ENCODE measurements around the gene OR10V1.
A peak's percentile ranks its signal among the peaks of the same experiment; 100 is the strongest.

The OR10V1 gene

DNA sequence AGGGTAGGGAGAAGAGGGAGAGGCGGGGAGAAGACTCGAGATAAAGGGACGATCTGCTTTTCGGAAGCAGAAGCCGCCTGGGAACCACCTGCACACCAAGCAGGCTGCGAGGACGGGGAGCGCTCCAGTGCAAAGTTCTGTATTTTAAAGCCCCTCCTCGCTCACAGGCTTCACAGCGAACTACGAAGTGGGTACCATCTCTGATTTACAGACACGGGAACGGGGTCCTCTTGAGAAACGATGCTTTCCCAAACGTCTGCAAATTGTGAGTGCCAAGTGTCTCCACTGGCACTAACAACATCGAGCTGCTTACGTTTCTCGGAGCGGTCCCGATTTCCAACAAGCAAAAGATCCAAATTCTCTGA is 40.8 kb upstream of the OR10V1 start:
- Histone ChIP-seq H3K9me3 (ENCODE audit: control insufficient read depth in 2 of 2, low read length in 2 of 2) (no peaks in the 10 kb centered on the region), H3K27ac (ENCODE audit: low read depth in 2 of 2, low read length in 2 of 2) (peak overlapping the region; percentile 91 to 95), H3K4me3 (ENCODE audit: low read length in 2 of 2) (peak overlapping the region; percentile 76 to 89), H3K4me1 (ENCODE audit: control insufficient read depth in 2 of 2, insufficient read depth in 2 of 2, low read length in 2 of 2) (peaks cover 14 to 27% of the 10 kb centered on the region in 2 donors), H3K9ac (ENCODE audit: low read depth in 1 of 2, low read length in 2 of 2) (peak overlapping the region; percentile 88 to 91), H3K27me3 (ENCODE audit: control insufficient read depth in 2 of 2, insufficient read depth in 2 of 2, low read length in 2 of 2) (no peaks in the 10 kb centered on the region), H3K36me3 (ENCODE audit: control insufficient read depth in 2 of 2, insufficient read depth in 2 of 2, low read length in 2 of 2) (no peaks in the 10 kb centered on the region)

DNA sequence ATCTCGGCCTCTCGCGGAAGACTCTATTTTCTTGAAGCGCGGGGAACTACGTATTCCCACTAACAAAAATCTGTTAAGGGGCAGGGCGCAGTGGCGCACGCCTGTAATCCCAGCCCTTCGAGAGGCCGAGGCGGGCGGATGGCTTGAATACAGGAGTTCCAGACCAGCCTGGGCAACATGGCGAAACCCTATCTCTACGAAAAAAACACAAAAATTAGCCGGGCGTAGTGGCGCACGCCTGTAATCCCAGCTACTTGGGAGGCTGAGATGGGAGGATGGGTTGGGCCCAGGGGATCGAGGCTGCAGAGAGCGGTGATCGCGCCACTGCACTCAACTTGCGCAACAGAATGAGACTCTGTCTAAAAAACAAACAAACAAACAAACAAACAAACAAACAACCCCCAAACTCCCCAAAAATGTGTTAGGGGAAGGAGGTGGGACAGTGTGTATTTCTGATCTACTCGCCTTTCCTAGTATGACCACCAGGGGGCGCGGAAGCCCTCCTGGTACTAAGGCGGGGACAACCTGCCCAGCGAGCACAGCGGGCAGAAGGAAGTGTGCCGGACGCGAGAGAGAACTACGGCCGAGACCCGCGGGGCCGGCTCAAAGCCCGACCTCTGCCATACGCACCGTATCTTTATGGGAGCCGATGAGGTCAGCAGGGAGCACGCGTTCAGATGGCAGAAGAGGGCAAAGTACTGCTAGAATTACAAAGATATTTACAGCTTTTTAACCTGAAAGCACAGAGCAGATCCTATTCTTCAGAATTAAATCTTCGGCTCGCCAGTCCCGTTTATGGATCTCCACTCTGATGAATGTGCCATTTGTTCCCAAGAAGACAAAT is 40.2 kb upstream of the OR10V1 start:
- peak overlapping the region; percentile 88 to 91 for H3K9ac ChIP-seq (ENCODE audit: low read depth in 1 of 2, low read length in 2 of 2)
- H3K27ac ChIP-seq (ENCODE audit: low read depth in 2 of 2, low read length in 2 of 2): peak overlapping the region; percentile 91 to 95
- peak overlapping the region; percentile 76 to 89 for H3K4me3 ChIP-seq (ENCODE audit: low read length in 2 of 2)
- H3K36me3 ChIP-seq (ENCODE audit: control insufficient read depth in 2 of 2, insufficient read depth in 2 of 2, low read length in 2 of 2): no peaks in the 10 kb centered on the region
- no peaks in the 10 kb centered on the region for H3K9me3 ChIP-seq (ENCODE audit: control insufficient read depth in 2 of 2, low read length in 2 of 2)
- H3K27me3 ChIP-seq (ENCODE audit: control insufficient read depth in 2 of 2, insufficient read depth in 2 of 2, low read length in 2 of 2): no peaks in the 10 kb centered on the region
- peaks cover 14 to 27% of the 10 kb centered on the region in 2 donors for H3K4me1 ChIP-seq (ENCODE audit: control insufficient read depth in 2 of 2, insufficient read depth in 2 of 2, low read length in 2 of 2)

DNA sequence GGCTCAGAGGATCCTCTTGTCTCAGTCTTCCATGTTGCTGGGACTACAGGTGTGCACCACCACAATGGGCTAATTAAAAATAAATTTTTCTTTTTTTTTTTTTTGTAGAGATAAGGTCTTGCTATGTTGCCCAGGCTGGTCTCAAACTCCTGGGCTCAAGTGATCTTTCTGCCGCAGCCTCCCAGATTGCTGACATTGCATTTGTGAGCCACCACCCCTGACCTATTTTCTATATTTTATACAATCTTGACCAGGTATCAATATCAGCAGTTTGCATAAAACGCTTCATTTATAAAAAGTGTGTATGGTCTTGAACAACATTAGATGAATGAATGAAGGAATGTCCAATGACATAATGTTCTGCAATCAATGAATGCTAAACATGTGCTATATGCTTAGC is 32.5 kb upstream of the OR10V1 start:
- Histone ChIP-seq H3K9ac (ENCODE audit: low read depth in 1 of 2, low read length in 2 of 2) (no peak overlapping the region), H3K4me3 (ENCODE audit: low read length in 2 of 2) (no peak overlapping the region), H3K36me3 (ENCODE audit: control insufficient read depth in 2 of 2, insufficient read depth in 2 of 2, low read length in 2 of 2) (no peaks in the 10 kb centered on the region), H3K9me3 (ENCODE audit: control insufficient read depth in 2 of 2, low read length in 2 of 2) (no peaks in the 10 kb centered on the region), H3K27me3 (ENCODE audit: control insufficient read depth in 2 of 2, insufficient read depth in 2 of 2, low read length in 2 of 2) (no peaks in the 10 kb centered on the region), H3K4me1 (ENCODE audit: control insufficient read depth in 2 of 2, insufficient read depth in 2 of 2, low read length in 2 of 2) (no peaks in the 10 kb centered on the region), H3K27ac (ENCODE audit: low read depth in 2 of 2, low read length in 2 of 2) (no peak overlapping the region)

DNA sequence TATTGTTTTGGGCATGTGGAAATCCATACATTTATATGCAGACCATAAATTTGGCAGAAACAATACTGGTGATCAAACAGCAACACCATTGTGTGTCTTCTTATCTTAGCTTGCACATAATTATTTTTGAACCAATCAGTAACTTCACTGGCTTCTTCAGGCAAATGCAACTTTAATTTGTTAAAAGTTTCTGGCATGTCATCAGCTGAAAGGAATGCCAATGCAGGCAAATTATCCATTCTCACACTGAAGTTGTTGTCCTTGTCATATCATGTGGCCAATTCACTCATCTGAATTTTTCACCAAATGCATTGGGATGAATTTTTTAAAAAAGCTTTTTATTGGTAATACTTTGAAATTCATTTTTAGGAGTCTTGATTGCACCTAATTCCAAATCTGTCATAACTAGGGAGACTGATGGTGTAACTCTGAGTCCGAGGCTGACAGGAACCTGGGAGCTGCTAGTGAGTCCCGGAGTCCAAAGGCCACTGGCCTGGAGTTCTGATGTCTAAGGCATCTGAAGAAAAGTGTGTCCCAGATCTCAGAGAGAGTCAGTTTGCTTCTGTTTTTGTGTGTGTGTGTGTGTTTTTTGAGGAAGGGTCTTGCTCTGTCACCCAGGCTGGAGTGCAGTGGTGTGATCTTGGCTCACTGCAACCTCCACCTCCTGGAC is 17.4 kb upstream of the OR10V1 start:
- Histone ChIP-seq H3K4me3 (ENCODE audit: low read length in 2 of 2) (no peak overlapping the region), H3K4me1 (ENCODE audit: control insufficient read depth in 2 of 2, insufficient read depth in 2 of 2, low read length in 2 of 2) (no peaks in the 10 kb centered on the region), H3K27me3 (ENCODE audit: control insufficient read depth in 2 of 2, insufficient read depth in 2 of 2, low read length in 2 of 2) (no peaks in the 10 kb centered on the region), H3K27ac (ENCODE audit: low read depth in 2 of 2, low read length in 2 of 2) (no peak overlapping the region), H3K36me3 (ENCODE audit: control insufficient read depth in 2 of 2, insufficient read depth in 2 of 2, low read length in 2 of 2) (no peaks in the 10 kb centered on the region), H3K9me3 (ENCODE audit: control insufficient read depth in 2 of 2, low read length in 2 of 2) (no peaks in the 10 kb centered on the region), H3K9ac (ENCODE audit: low read depth in 1 of 2, low read length in 2 of 2) (no peak overlapping the region)

DNA sequence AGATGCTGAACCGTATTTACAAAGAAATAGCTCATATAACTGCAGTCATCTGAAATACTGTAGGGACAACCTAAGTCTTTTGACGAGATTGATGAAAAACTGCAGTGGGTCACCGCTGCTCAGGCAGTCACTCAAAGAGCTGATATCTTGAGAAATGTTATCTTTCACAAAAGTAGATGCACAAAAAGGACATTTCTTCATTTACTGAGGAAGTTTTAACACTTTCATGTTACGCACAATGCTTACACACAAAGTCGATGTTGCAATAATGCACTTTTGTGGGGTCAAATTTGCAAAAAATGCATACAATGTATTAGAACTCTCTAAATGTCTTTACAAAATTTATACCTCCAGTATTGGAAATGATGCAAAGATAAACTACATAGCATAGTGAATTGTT is 16.2 kb upstream of the OR10V1 start:
- Histone ChIP-seq H3K4me3 (ENCODE audit: low read length in 2 of 2) (no peak overlapping the region), H3K9me3 (ENCODE audit: control insufficient read depth in 2 of 2, low read length in 2 of 2) (no peaks in the 10 kb centered on the region), H3K27ac (ENCODE audit: low read depth in 2 of 2, low read length in 2 of 2) (no peak overlapping the region)

DNA sequence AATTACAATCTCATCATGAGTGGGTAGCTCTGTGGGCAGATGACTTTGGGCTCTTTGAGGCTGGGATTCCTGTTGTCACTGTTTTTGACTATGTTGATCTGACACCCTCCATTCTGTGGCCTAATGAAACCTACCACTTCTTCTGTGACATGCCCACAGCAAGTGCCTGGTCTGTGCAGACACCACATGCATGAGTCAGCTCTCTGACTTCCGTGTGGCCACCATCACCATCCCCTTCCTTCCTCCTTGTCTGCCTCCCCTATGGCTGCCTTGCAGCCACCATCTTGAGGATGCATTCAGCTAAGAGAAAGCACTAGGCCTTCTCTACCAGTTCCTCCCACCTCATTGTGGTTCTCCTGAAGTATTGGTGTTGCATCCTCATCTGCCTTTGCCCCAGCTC is 15.3 kb upstream of the OR10V1 start:
- H3K27ac ChIP-seq (ENCODE audit: low read depth in 2 of 2, low read length in 2 of 2): no peak overlapping the region
- H3K9ac ChIP-seq (ENCODE audit: low read depth in 1 of 2, low read length in 2 of 2): no peak overlapping the region
- H3K36me3 ChIP-seq (ENCODE audit: control insufficient read depth in 2 of 2, insufficient read depth in 2 of 2, low read length in 2 of 2): no peaks in the 10 kb centered on the region
- H3K4me3 ChIP-seq (ENCODE audit: low read length in 2 of 2): no peak overlapping the region
- H3K4me1 ChIP-seq (ENCODE audit: control insufficient read depth in 2 of 2, insufficient read depth in 2 of 2, low read length in 2 of 2): no peaks in the 10 kb centered on the region
- H3K27me3 ChIP-seq (ENCODE audit: control insufficient read depth in 2 of 2, insufficient read depth in 2 of 2, low read length in 2 of 2): no peaks in the 10 kb centered on the region
- H3K9me3 ChIP-seq (ENCODE audit: control insufficient read depth in 2 of 2, low read length in 2 of 2): no peaks in the 10 kb centered on the region

More for the DNA sequence above, 16.2 kb upstream of the OR10V1 start:
- H3K9ac ChIP-seq (ENCODE audit: low read depth in 1 of 2, low read length in 2 of 2): no peak overlapping the region
- H3K4me1 ChIP-seq (ENCODE audit: control insufficient read depth in 2 of 2, insufficient read depth in 2 of 2, low read length in 2 of 2): no peaks in the 10 kb centered on the region
- H3K27me3 ChIP-seq (ENCODE audit: control insufficient read depth in 2 of 2, insufficient read depth in 2 of 2, low read length in 2 of 2): no peaks in the 10 kb centered on the region
- no peaks in the 10 kb centered on the region for H3K36me3 ChIP-seq (ENCODE audit: control insufficient read depth in 2 of 2, insufficient read depth in 2 of 2, low read length in 2 of 2)

DNA sequence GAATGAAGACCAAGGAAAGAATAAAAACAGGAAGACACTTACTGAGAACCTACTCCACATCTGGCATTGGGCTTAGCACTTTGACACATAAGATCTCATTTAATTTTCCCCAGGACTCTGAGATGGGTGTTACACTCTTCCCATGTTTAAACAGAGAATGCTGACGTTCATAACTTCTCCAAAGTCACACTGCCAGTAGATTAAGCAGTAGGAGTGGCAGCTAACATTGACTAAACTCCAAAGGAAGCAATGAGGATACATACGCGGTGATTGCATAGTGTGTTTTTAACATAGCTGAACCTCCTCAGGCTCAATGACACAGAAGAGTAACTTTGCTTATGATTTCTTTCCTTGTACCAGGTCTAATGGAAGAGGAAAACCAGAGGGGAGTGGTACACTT is 14.5 kb upstream of the OR10V1 start:
- Histone ChIP-seq H3K36me3 (ENCODE audit: control insufficient read depth in 2 of 2, insufficient read depth in 2 of 2, low read length in 2 of 2) (no peaks in the 10 kb centered on the region), H3K9ac (ENCODE audit: low read depth in 1 of 2, low read length in 2 of 2) (no peak overlapping the region), H3K27ac (ENCODE audit: low read depth in 2 of 2, low read length in 2 of 2) (no peak overlapping the region), H3K4me3 (ENCODE audit: low read length in 2 of 2) (no peak overlapping the region), H3K9me3 (ENCODE audit: control insufficient read depth in 2 of 2, low read length in 2 of 2) (no peaks in the 10 kb centered on the region), H3K27me3 (ENCODE audit: control insufficient read depth in 2 of 2, insufficient read depth in 2 of 2, low read length in 2 of 2) (no peaks in the 10 kb centered on the region), H3K4me1 (ENCODE audit: control insufficient read depth in 2 of 2, insufficient read depth in 2 of 2, low read length in 2 of 2) (no peaks in the 10 kb centered on the region)

DNA sequence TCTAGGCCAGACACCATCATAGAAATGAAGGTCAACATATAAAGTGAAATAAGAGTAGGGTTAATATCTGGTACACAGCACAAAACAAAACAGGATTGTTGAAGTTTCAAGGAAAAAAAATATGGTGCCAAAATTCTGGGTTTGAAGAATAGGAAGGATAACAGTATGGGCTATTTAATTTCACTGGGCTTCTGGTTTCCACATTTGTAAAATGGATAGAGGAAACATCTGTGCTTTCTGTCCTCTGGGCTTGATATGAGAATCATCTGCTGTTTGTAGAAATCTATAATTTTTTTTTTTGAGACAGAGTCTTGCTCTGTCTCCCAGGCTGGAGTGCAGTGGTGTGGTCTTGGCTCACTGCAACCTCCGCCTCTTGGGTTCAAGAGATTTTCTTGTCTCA is 13.8 kb upstream of the OR10V1 start:
- Histone ChIP-seq H3K4me3 (ENCODE audit: low read length in 2 of 2) (no peak overlapping the region), H3K36me3 (ENCODE audit: control insufficient read depth in 2 of 2, insufficient read depth in 2 of 2, low read length in 2 of 2) (no peaks in the 10 kb centered on the region), H3K4me1 (ENCODE audit: control insufficient read depth in 2 of 2, insufficient read depth in 2 of 2, low read length in 2 of 2) (no peaks in the 10 kb centered on the region), H3K9ac (ENCODE audit: low read depth in 1 of 2, low read length in 2 of 2) (no peak overlapping the region), H3K9me3 (ENCODE audit: control insufficient read depth in 2 of 2, low read length in 2 of 2) (no peaks in the 10 kb centered on the region), H3K27ac (ENCODE audit: low read depth in 2 of 2, low read length in 2 of 2) (no peak overlapping the region), H3K27me3 (ENCODE audit: control insufficient read depth in 2 of 2, insufficient read depth in 2 of 2, low read length in 2 of 2) (no peaks in the 10 kb centered on the region)

DNA sequence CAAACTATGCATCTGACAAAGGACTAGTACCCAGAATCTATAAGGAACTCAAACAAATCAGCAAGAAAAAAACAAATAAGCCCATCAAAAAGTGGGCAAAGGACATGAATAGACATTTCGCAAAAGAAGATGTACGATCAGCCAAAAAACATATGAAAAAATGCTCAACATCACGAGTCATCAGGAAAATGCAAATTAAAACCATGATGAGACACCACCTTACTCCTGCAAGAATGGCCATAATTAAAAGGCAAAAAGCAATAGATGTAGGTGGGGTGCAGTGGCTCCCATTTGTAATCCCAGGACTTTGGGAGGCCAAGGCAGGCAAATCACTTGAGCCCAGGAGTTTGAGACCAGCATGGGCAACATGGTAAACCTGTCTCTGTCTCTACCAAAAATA is 10.4 kb upstream of the OR10V1 start:
- Histone ChIP-seq H3K9me3 (ENCODE audit: control insufficient read depth in 2 of 2, low read length in 2 of 2) (no peaks in the 10 kb centered on the region), H3K9ac (ENCODE audit: low read depth in 1 of 2, low read length in 2 of 2) (no peak overlapping the region), H3K27ac (ENCODE audit: low read depth in 2 of 2, low read length in 2 of 2) (no peak overlapping the region), H3K4me1 (ENCODE audit: control insufficient read depth in 2 of 2, insufficient read depth in 2 of 2, low read length in 2 of 2) (no peaks in the 10 kb centered on the region), H3K4me3 (ENCODE audit: low read length in 2 of 2) (no peak overlapping the region), H3K27me3 (ENCODE audit: control insufficient read depth in 2 of 2, insufficient read depth in 2 of 2, low read length in 2 of 2) (no peaks in the 10 kb centered on the region), H3K36me3 (ENCODE audit: control insufficient read depth in 2 of 2, insufficient read depth in 2 of 2, low read length in 2 of 2) (no peaks in the 10 kb centered on the region)

DNA sequence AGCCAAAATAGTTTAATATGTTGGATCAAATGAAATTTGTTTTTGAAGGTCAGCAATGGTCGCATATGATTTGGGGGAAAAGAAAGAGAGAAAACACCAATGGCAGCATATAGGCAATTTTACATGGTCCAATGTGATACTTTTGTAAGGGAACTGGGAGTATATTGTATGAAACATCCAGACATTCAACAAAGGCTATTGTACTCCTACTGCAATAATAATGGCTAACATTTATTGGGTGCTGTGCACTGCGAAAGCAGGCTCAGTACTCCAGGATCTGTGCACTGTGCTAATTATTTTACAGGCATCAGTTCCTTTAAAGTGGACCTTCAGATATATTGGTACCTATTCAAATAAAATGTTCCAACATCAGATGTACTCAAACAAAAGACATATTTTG is 5.9 kb upstream of the OR10V1 start:
- Histone ChIP-seq H3K36me3 (ENCODE audit: control insufficient read depth in 2 of 2, insufficient read depth in 2 of 2, low read length in 2 of 2) (no peaks in the 10 kb centered on the region), H3K4me3 (ENCODE audit: low read length in 2 of 2) (no peak overlapping the region), H3K27me3 (ENCODE audit: control insufficient read depth in 2 of 2, insufficient read depth in 2 of 2, low read length in 2 of 2) (no peaks in the 10 kb centered on the region), H3K9ac (ENCODE audit: low read depth in 1 of 2, low read length in 2 of 2) (no peak overlapping the region), H3K9me3 (ENCODE audit: control insufficient read depth in 2 of 2, low read length in 2 of 2) (no peaks in the 10 kb centered on the region), H3K27ac (ENCODE audit: low read depth in 2 of 2, low read length in 2 of 2) (no peak overlapping the region), H3K4me1 (ENCODE audit: control insufficient read depth in 2 of 2, insufficient read depth in 2 of 2, low read length in 2 of 2) (no peaks in the 10 kb centered on the region)

All from mucosa of rectum (tissue), 2 donors.